HepG2 (cell line): ENCODE measurements around the gene B4GALT5. TPM values are rescaled to one million over a fixed set of nuclear protein-coding genes. Genes with fewer than 3 reads are reported as not detected.

Experiments
- ATAC-seq: fragments of 200-7000 bp; cut with Tn5 transposase; 3 replicates; pipeline ENCODE4 v1.9.1; 2020; ENCODE audit warnings: mild to moderate bottlenecking, moderate library complexity
- BruUV-seq: library from RNA; stranded (reverse); fragments of 400-500 nt; replicated peaks from 2 replicates; lab custom pipeline; 2021; lab: Mats Ljungman, UMichigan
- CTCF ChIA-PET: fragments of 300-600 bp; formaldehyde crosslinking; extraction: SDS; loops from one replicate; lab custom pipeline; 2021; ENCODE audit warnings: low total read pairs, inconsistent platforms, low intra/inter-chr PET ratio; lab: Yijun Ruan, JAX
- POLR2A ChIA-PET: fragments of 350-600 bp; sonication (Branson Sonifier 250); formaldehyde crosslinking; loops from one replicate; lab custom pipeline; 2020; ENCODE audit warnings: antibody characterized with exemption, inconsistent platforms; lab: Yijun Ruan, JAX
- DNase-seq: peaks from one replicate; pipeline ENCODE4 v3.0.0-alpha.2; 2015; ENCODE audit warnings: low spot score
- FAIRE-seq: peaks from 3 replicates; lab custom pipeline; 2011; peaks lifted over from hg19 to GRCh38; lab: Jason Lieb, UNC
- H2AFZ ChIP-seq: one replicate; pipeline ENCODE4 v1.6.1; 2011; ENCODE audit warnings: low read length, inconsistent platforms
- H3K27ac ChIP-seq: fragments of 300-600 bp; 3 replicates; pipeline ENCODE4 v1.8.0; 2011; ENCODE audit warnings: mixed run types, mild to moderate bottlenecking, mixed read lengths, low read length, inconsistent platforms; ENCODE audit not compliant: insufficient read depth; ENCODE audit errors: extremely low read length
- H3K27me3 ChIP-seq, 2 experiments: fragments of 200-600 bp in 1 of 2; 2 replicates in 1 of 2; 3 replicates in 1 of 2; pipeline versions ENCODE4 v1.6.0 to v1.8.0; 2011; ENCODE audit warnings: low read length in 2 of 2, mild to moderate bottlenecking in 2 of 2, moderate library complexity in 2 of 2, inconsistent platforms in 1 of 2; ENCODE audit not compliant: insufficient read depth in 2 of 2, control insufficient read depth in 1 of 2
- H3K36me3 ChIP-seq, 2 experiments: fragments of 200-600 bp in 1 of 2; replicated peaks in 1 of 2; 2 replicates in 1 of 2; 3 replicates in 1 of 2; pipeline versions ENCODE4 v1.5.1 to v1.8.0; 2011; ENCODE audit warnings: low read length in 2 of 2, inconsistent platforms in 1 of 2; ENCODE audit not compliant: insufficient read depth in 2 of 2, control insufficient read depth in 1 of 2
- H3K4me1 ChIP-seq: 2 replicates; pipeline ENCODE4 v1.5.1; 2012; ENCODE audit warnings: low read length, inconsistent platforms; ENCODE audit not compliant: insufficient read depth
- H3K4me2 ChIP-seq: 2 replicates; pipeline ENCODE4 v1.6.0; 2011; ENCODE audit warnings: low read depth, low read length, inconsistent platforms
- H3K4me3 ChIP-seq, 3 experiments: fragments of 200-600 bp in 1 of 3; sonication (generic), shearing (Covaris generic) in 1 of 3; replicated peaks in 1 of 3; 2 replicates each; pipeline ENCODE4 v1.5.1; 2011 to 2016; ENCODE audit warnings: low read length in 3 of 3, inconsistent platforms in 2 of 3, low read depth in 2 of 3, mild to moderate bottlenecking in 2 of 3, control low read depth in 1 of 3, mixed read lengths in 1 of 3; ENCODE audit not compliant: insufficient read depth in 1 of 3
- H3K79me2 ChIP-seq: one replicate; pipeline ENCODE4 v1.6.1; 2011; ENCODE audit warnings: low read length, inconsistent platforms; ENCODE audit not compliant: insufficient read depth
- H3K9ac ChIP-seq: 2 replicates; pipeline ENCODE4 v1.6.0; 2011; ENCODE audit warnings: mild to moderate bottlenecking, low read depth, low read length, inconsistent platforms; ENCODE audit not compliant: insufficient read depth
- H3K9me3 ChIP-seq: 2 replicates; pipeline ENCODE4 v1.5.1; 2012; ENCODE audit warnings: mild to moderate bottlenecking, low read length
- H4K20me1 ChIP-seq: 2 replicates; pipeline ENCODE4 v1.6.0; 2011; ENCODE audit warnings: inconsistent platforms, mild to moderate bottlenecking, low read length, moderate library complexity; ENCODE audit not compliant: insufficient read depth
- DDIT3 ChIP-seq: sonication (generic); formaldehyde crosslinking; IDR thresholded peaks from 2 replicates; pipeline ENCODE4 v1.4.0; 2020; ENCODE audit warnings: mild to moderate bottlenecking, missing genetic modification reagents
- GRHL1 ChIP-seq: sonication (generic); formaldehyde crosslinking; conservative IDR thresholded peaks from 2 replicates; pipeline ENCODE4 v1.8.0; 2022; ENCODE audit warnings: missing genetic modification reagents
- HMGXB4 ChIP-seq, 2 experiments: sonication (generic) in 1 of 2; formaldehyde crosslinking in 1 of 2; IDR thresholded peaks; 2 replicates each; pipeline versions ENCODE4 v1.4.0 to v1.6.1; 2018 to 2020; ENCODE audit warnings: missing genetic modification reagents in 2 of 2, borderline replicate concordance in 1 of 2, low read depth in 1 of 2, mild to moderate bottlenecking in 1 of 2, missing biosample characterization in 1 of 2
- MTA1 ChIP-seq: sonication (generic); formaldehyde crosslinking; IDR thresholded peaks from 2 replicates; pipeline ENCODE4 v1.4.0; 2020; ENCODE audit warnings: missing genetic modification reagents, mild to moderate bottlenecking, borderline replicate concordance
- NR2F1 ChIP-seq, 2 experiments: fragments of 450-650 bp in 1 of 2; formaldehyde crosslinking in 1 of 2; IDR thresholded peaks; 2 replicates each; pipeline versions ENCODE4 v1.5.0 to v1.6.1; 2016 to 2020; ENCODE audit warnings: mild to moderate bottlenecking in 1 of 2, missing compliant biosample characterization in 1 of 2, missing genetic modification reagents in 1 of 2, moderate library complexity in 1 of 2
- NR2F6 ChIP-seq, 2 experiments: IDR thresholded peaks; 2 replicates each; pipeline ENCODE4 v1.6.1; 2016; ENCODE audit warnings: antibody characterized with exemption in 1 of 2, mild to moderate bottlenecking in 1 of 2
- PITX1 ChIP-seq: sonication (generic); formaldehyde crosslinking; IDR thresholded peaks from 2 replicates; pipeline ENCODE4 v1.5.1; 2020; ENCODE audit warnings: mild to moderate bottlenecking, missing genetic modification reagents
- TBL1XR1 ChIP-seq: fragments of 150-350 bp; IDR thresholded peaks from 2 replicates; pipeline ENCODE4 v1.6.1; 2014; ENCODE audit warnings: borderline replicate concordance, low read length; ENCODE audit not compliant: partially characterized antibody
- ZBTB43 ChIP-seq: sonication (generic); formaldehyde crosslinking; conservative IDR thresholded peaks from 2 replicates; pipeline ENCODE4 v1.4.0; 2020; ENCODE audit warnings: missing genetic modification reagents
- ZBTB46 ChIP-seq: sonication (generic); formaldehyde crosslinking; IDR thresholded peaks from 2 replicates; pipeline ENCODE4 v1.4.0; 2020; ENCODE audit warnings: mild to moderate bottlenecking, missing genetic modification reagents, borderline replicate concordance
- ZFP36L1 ChIP-seq: sonication (generic); formaldehyde crosslinking; IDR thresholded peaks from 2 replicates; pipeline ENCODE4 v1.8.0; 2022; ENCODE audit warnings: mild to moderate bottlenecking, missing genetic modification reagents, moderate library complexity
- ZNF546 ChIP-seq: sonication (generic); formaldehyde crosslinking; conservative IDR thresholded peaks from 2 replicates; pipeline ENCODE4 v1.8.1; 2023; ENCODE audit warnings: mild to moderate bottlenecking, missing genetic modification reagents
- ZSCAN22 ChIP-seq: sonication (generic); formaldehyde crosslinking; IDR thresholded peaks from 2 replicates; pipeline ENCODE4 v1.4.0; 2020; ENCODE audit warnings: mild to moderate bottlenecking, missing genetic modification reagents
- WGBS: methylation state at CpG from one replicate; pipeline ENCODE4 v1.1.6; 2017; ENCODE audit warnings: low lambda C conversion rate; 5-methylcytosine and 5-hydroxymethylcytosine counted together
- in situ Hi-C: cut with HindIII; loops from 2 replicates; pipeline ENCODE4 v1.10.0; 2017; ENCODE audit warnings: low pct_unique_long_range_greater_than_20kb; ENCODE audit not compliant: extremely low pct_ligation_motif_present
- intact Hi-C: fragments of 100-400 bp; cut with micrococcal nuclease; formaldehyde crosslinking; loops from one replicate; pipeline ENCODE4 v1.10.0; 2022; ENCODE audit not compliant: unreplicated experiment
- polyA plus RNA-seq, 8 experiments: library from polyadenylated mRNA; depleted of rRNA in 3 of 8; stranded (reverse) in 7 of 8; unstranded in 1 of 8; fragments of >200 nt; fragmentation: Illumina TruSeq in 4 of 8; extraction: Trizol in 4 of 8; gene quantifications; 2 replicates each; pipeline versions ENCODE4 v1.2.1 to v1.2.3, GENCODE V29; 2011 to 2016; ENCODE audit warnings: low read depth in 4 of 8, missing spikeins in 1 of 8, mixed read lengths in 1 of 8; ENCODE audit not compliant: insufficient read depth in 1 of 8
- total RNA-seq, 5 experiments: library from RNA; depleted of rRNA; stranded (reverse); fragments of >200 nt; fragmentation: Illumina TruSeq; extraction: Trizol; gene quantifications; 2 replicates each; pipeline ENCODE4 v1.2.3, GENCODE V29; 2016; ENCODE audit warnings: low read depth in 1 of 5

Gene B4GALT5
- total and polyA plus RNA-seq, 2 of the 13 experiments (the other 11 are each of a cell fraction or from before 2014, with no cell fraction given) = 27.3 to 30.9 TPM

- no peak for TF ChIP-seq ZBTB43 (CRISPR knock-in tag)
Observed at GRCh38 chr20:49587111-49587570, 126.5 kb downstream of the B4GALT5 start (continued).

- DNase-seq = no peak
- H3K4me3 ChIP-seq = no peak overlapping the region
- CTCF ChIA-PET = interaction anchor here (0.9 kb wide), 1 partner anchor 23 kb away, joined by 3 read pairs; no protein-coding TSS in a partner anchor
- H3K9me3 ChIP-seq = peaks cover 7% of the 10 kb centered on the region
- no peaks in the 10 kb centered on the region for H4K20me1 ChIP-seq
- no peaks in the 10 kb centered on the region for H3K79me2 ChIP-seq
- in situ Hi-C loops (no loop called here), intact Hi-C loops (no loop called here)
- no peak overlapping the region for H3K27ac ChIP-seq
- POLR2A ChIA-PET = interaction anchor here (4.3 kb wide), 1 partner anchor 17 kb away, joined by 126 read pairs; no protein-coding TSS in a partner anchor
- H3K4me1 ChIP-seq = peaks cover 39% of the 10 kb centered on the region
- 95% methylated on average over 9 of the region's 9 CpGs for WGBS
- H3K9ac ChIP-seq = no peak overlapping the region
- H3K27me3 ChIP-seq = no peaks in the 10 kb centered on the region; a peak in 1 of 5 replicates
- H3K4me2 ChIP-seq = no peak overlapping the region
- no peak for FAIRE-seq
- no peak overlapping the region for H2AFZ ChIP-seq
- no peak for ATAC-seq
- BruUV-seq = no TSS peak
- no peaks in the 10 kb centered on the region for H3K36me3 ChIP-seq
- TF ChIP-seq NR2F1 (CRISPR knock-in tag; IDR thresholded peaks at IDR 0.05) (0 out of 4 replicates have a peak, but pooled peaks of 1 of the 2 experiments have one; percentile 21), MTA1 (CRISPR knock-in tag) (no peak), NR2F6 (IDR thresholded peaks at IDR 0.05) (peak; percentile 61), NR2F6 (CRISPR knock-in tag; IDR thresholded peaks at IDR 0.05) (no peak), GRHL1 (no peak), PITX1 (CRISPR knock-in tag) (no peak), ZFP36L1 (CRISPR knock-in tag) (no peak), HMGXB4 (CRISPR knock-in tag; IDR thresholded peaks at IDR 0.05; ENCODE audit: borderline replicate concordance in 1 of 2, low read depth in 1 of 2) (no peak), TBL1XR1 (no peak), ZBTB46 (CRISPR knock-in tag) (no peak), DDIT3 (CRISPR knock-in tag) (no peak), ZNF546 (CRISPR knock-in tag) (no peak), ZSCAN22 (CRISPR knock-in tag) (no peak)
Observed at GRCh38 chr20:49585585-49586245, 128.0 kb downstream of the B4GALT5 start.
